Stomach (tissue), 4 donors: ENCODE results near the gene SFI1.
"Not testable (repeated sequence)": the region's sequence is repeated elsewhere in the genome, so short reads cannot be mapped to it uniquely, and the experiment has no call there.

ENCODE experiments used
- POLR2AphosphoS5 ChIP-seq, 3 donors: sonication (generic); formaldehyde crosslinking; IDR thresholded peaks; one replicate each; pipeline ENCODE4 v1.6.1; 2016; ENCODE audit warnings: antibody characterized with exemption in 3 of 3
- TF ChIP-seq, protein P1 (sequence below), 7 experiments: fragments of 450-650 bp in 4 of 7; fragments of 200-600 bp in 3 of 7; sonication (generic) in 3 of 7; IDR thresholded peaks; one replicate each; pipeline ENCODE4 v1.5.1; 2016 to 2019; ENCODE audit warnings: antibody characterized with exemption in 7 of 7, control low read depth in 2 of 7, mild to moderate bottlenecking in 1 of 7

DNA sequence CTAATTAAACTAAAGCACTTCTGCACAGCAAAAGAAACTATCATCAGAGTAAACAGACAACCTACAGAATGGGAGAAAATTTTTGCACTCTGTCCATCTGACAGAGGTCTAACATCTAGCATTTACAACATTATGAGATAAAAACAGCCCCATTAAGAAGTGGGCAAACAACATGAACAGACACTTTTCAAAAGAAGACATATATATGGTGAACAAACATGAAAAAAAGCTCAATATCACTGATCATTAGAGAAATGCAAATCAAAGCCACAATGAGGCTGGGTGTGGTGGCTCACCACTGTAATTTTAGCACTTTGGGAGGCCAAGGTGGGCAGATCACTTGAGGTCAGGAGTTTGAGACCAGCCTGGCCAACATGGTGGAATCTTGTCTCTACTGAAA, 11.2 kb downstream of the SFI1 start:
- TF ChIP-seq, protein P1, sequence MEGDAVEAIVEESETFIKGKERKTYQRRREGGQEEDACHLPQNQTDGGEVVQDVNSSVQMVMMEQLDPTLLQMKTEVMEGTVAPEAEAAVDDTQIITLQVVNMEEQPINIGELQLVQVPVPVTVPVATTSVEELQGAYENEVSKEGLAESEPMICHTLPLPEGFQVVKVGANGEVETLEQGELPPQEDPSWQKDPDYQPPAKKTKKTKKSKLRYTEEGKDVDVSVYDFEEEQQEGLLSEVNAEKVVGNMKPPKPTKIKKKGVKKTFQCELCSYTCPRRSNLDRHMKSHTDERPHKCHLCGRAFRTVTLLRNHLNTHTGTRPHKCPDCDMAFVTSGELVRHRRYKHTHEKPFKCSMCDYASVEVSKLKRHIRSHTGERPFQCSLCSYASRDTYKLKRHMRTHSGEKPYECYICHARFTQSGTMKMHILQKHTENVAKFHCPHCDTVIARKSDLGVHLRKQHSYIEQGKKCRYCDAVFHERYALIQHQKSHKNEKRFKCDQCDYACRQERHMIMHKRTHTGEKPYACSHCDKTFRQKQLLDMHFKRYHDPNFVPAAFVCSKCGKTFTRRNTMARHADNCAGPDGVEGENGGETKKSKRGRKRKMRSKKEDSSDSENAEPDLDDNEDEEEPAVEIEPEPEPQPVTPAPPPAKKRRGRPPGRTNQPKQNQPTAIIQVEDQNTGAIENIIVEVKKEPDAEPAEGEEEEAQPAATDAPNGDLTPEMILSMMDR (IDR thresholded peaks at IDR 0.05), result not testable (repeated sequence)
- TF ChIP-seq POLR2AphosphoS5 (IDR thresholded peaks at IDR 0.05), result not testable (repeated sequence)
